Skeletal muscle tissue (tissue), 4 donors: ENCODE measurements around the gene EVI5. TPM values are rescaled to one million over a fixed set of nuclear protein-coding genes. Genes with fewer than 3 reads are reported as not detected.
A peak's percentile ranks its signal among the peaks of the same experiment; 100 is the strongest.

Source experiments
- H3K27ac ChIP-seq: one replicate; pipeline ENCODE4 v1.7.0; 2013; ENCODE audit warnings: mild to moderate bottlenecking, low read depth, low read length, inconsistent platforms
- H3K27me3 ChIP-seq, 3 donors: one replicate each; pipeline ENCODE4 v1.7.0; 2013; ENCODE audit warnings: low read length in 3 of 3; ENCODE audit not compliant: control insufficient read depth in 3 of 3, insufficient read depth in 3 of 3
- H3K36me3 ChIP-seq, 3 donors: one replicate each; pipeline ENCODE4 v1.7.0; 2013; ENCODE audit warnings: low read length in 3 of 3; ENCODE audit not compliant: control insufficient read depth in 3 of 3, insufficient read depth in 3 of 3
- H3K4me1 ChIP-seq, 3 donors: one replicate each; pipeline ENCODE4 v1.7.0; 2013; ENCODE audit warnings: low read length in 3 of 3, mild to moderate bottlenecking in 3 of 3; ENCODE audit not compliant: control insufficient read depth in 3 of 3, insufficient read depth in 3 of 3
- H3K4me3 ChIP-seq, 3 donors: one replicate each; pipeline ENCODE4 v1.7.0; 2013; ENCODE audit warnings: low read length in 3 of 3
- H3K9ac ChIP-seq, 3 donors: one replicate each; pipeline ENCODE4 v1.7.0; 2013; ENCODE audit warnings: low read length in 3 of 3, mild to moderate bottlenecking in 3 of 3, moderate library complexity in 2 of 3, low read depth in 1 of 3
- H3K9me3 ChIP-seq, 3 donors: one replicate each; pipeline ENCODE4 v1.7.0; 2013; ENCODE audit warnings: low read length in 3 of 3; ENCODE audit not compliant: control insufficient read depth in 3 of 3
- total RNA-seq: library from RNA; depleted of rRNA; stranded (reverse); fragments of >200 nt; gene quantifications from one replicate; pipeline ENCODE4 v1.2.3, GENCODE V29; 2014
- donor health status: Osteomylitis.

The EVI5 gene
- total RNA-seq, 1 donor from 2014 or later, result 40.7 TPM

- Histone ChIP-seq H3K27me3 (peaks cover 79 to 86% (median 80%) of the 10 kb centered on the region in 3 donors), H3K4me1 (peaks cover 48 to 53% (median 53%) of the 10 kb centered on the region in 3 donors), H3K27ac (no peak overlapping the region)
Observed at GRCh38 chr1:92482665-92483609, 302.0 kb downstream of the EVI5 start.

DNA sequence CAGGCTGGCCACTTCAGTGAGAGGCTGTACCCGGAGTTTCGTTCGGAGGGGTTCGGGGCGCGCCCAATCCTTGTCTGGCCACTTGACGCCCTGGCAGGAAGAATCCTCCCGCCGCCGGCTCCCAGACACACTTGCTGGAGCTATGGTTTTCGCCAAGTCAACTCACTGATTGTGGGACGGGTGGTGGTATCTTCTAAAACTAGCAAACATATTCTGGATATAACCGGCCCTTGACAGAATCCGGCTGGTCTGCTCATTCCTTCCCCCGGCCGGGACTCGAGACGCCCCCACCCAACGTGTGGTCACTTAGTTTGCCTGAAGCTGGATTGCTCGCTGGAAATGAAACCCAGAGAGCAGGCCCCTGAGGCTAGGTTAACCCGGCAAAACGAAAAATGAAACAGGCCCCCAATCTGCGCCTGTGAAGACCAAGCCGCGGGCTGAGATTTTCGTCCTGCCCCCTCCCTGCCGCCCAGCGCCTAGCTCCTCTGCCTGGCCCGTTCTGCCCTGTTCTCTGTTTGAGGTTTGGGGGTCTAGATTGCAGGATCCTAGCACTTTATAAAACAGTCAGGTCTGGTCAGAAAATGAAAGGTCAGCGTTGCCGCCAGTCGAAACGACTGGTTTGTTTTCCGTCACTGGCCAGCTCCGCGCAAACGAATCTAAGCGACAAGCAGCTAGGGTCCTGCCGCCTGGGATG is 302.8 kb downstream of the EVI5 start:
- H3K9me3 ChIP-seq, result no peaks in the 10 kb centered on the region
- H3K9ac ChIP-seq, result peak overlapping the region in 2 of 3 donors; percentile 11 to 51
- H3K27me3 ChIP-seq, result peaks cover 73 to 80% (median 74%) of the 10 kb centered on the region in 3 donors
- H3K27ac ChIP-seq, result no peak overlapping the region
- H3K4me3 ChIP-seq, result peak overlapping the region; percentile 64 to 69 (median 69)
- H3K4me1 ChIP-seq, result peaks cover 48 to 53% (median 53%) of the 10 kb centered on the region in 3 donors
- H3K36me3 ChIP-seq, result no peaks in the 10 kb centered on the region

More at GRCh38 chr1:92482665-92483609, 302.0 kb downstream of the EVI5 start:
- H3K4me3 ChIP-seq, result peak overlapping the region; percentile 64 to 69 (median 69)
- peak overlapping the region in 2 of 3 donors; percentile 11 to 51 for H3K9ac ChIP-seq
- no peaks in the 10 kb centered on the region for H3K9me3 ChIP-seq
- no peaks in the 10 kb centered on the region for H3K36me3 ChIP-seq

DNA sequence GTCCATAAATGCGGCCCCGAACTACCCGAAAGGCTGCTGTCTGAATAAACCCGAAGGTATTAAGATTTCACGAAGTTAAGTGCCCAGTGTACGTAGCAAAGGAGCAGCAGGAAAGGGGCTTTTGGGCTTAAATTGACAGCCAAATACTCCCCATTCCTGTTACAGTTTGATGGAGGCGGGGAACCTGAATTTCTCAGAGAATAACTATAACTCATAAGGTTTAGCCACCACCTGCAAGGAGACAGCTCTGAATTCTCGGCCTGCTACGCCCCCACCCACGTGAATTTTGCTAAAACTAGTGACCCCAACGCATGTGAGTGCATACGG is 303.3 kb downstream of the EVI5 start:
- H3K4me3 ChIP-seq, result peak overlapping the region; percentile 35 to 69 (median 64)
- no peak overlapping the region for H3K9ac ChIP-seq
- no peaks in the 10 kb centered on the region for H3K9me3 ChIP-seq
- H3K27me3 ChIP-seq, result peaks cover 69 to 76% (median 69%) of the 10 kb centered on the region in 3 donors
- peaks cover 48 to 53% (median 53%) of the 10 kb centered on the region in 3 donors for H3K4me1 ChIP-seq
- H3K36me3 ChIP-seq, result no peaks in the 10 kb centered on the region
- H3K27ac ChIP-seq, result no peak overlapping the region

GRCh38 chr1:92480813-92481598 is 303.9 kb downstream of the EVI5 start:
- Histone ChIP-seq H3K27me3 (peaks cover 66 to 75% (median 70%) of the 10 kb centered on the region in 3 donors), H3K9ac (no peak overlapping the region), H3K27ac (no peak overlapping the region), H3K4me3 (peak overlapping the region in 2 of 3 donors; percentile 20 to 56), H3K4me1 (peaks cover 46 to 53% (median 51%) of the 10 kb centered on the region in 3 donors), H3K36me3 (no peaks in the 10 kb centered on the region), H3K9me3 (no peaks in the 10 kb centered on the region)

DNA sequence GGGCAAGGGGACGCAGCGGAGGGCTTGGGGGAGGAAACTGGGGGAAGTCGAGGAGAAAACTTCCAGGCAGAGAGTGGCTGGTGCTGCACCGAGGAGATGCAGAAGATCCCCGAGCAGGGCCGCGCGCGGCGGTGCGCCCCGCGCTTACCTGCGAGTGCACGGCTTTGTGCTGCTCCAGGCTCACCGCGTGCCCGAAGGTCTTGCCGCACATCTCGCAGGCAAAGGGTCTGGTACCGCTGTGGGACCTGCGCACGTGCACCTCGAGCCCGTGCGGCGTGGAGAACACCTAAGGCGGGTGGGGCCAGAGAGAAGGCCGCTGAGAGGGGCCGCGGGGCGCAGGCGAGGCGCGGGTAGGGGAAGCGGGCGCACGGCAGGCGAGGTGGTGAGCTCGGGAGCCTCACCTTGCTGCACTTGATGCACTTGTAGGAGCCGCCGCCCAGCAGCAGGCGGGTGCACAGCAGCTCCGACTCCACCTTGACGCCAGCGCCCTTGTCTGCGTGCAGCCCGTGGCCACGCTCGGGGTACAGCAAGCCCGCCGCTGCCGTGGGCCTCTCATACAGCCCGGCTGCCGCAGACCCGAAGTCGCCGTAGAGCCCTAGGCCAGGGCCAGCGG is 304.6 kb downstream of the EVI5 start:
- Histone ChIP-seq H3K9me3 (no peaks in the 10 kb centered on the region), H3K4me1 (peaks cover 40 to 47% (median 45%) of the 10 kb centered on the region in 3 donors), H3K27me3 (peaks cover 60 to 75% (median 66%) of the 10 kb centered on the region in 3 donors), H3K27ac (no peak overlapping the region), H3K4me3 (peak overlapping the region in 1 of 3 donors; percentile 56), H3K36me3 (no peaks in the 10 kb centered on the region), H3K9ac (no peak overlapping the region)

DNA sequence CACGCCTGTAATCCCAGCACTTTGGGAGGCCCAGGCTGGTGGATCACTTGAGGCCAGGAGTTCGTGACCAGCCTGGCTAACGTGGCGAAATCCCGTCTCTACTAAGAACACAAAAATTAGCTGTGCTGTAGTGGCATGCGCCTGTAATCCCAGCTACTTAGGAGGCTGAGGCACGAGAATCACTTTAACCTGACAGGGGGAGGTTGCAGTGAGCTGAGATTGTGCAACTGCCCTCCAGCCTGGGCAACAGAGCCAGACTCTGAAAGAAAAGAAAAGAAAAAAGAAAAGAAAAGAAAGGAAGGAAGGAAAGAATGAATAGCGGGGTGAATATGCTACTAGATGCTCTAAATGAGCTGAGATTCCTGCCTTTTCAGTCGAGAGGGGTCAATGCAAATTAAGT is 305.3 kb downstream of the EVI5 start:
- Histone ChIP-seq H3K27ac (no peak overlapping the region), H3K9ac (no peak overlapping the region), H3K9me3 (no peaks in the 10 kb centered on the region), H3K36me3 (no peaks in the 10 kb centered on the region), H3K4me3 (no peak overlapping the region), H3K4me1 (peaks cover 33 to 40% (median 38%) of the 10 kb centered on the region in 3 donors), H3K27me3 (peaks cover 52 to 68% (median 61%) of the 10 kb centered on the region in 3 donors)

DNA sequence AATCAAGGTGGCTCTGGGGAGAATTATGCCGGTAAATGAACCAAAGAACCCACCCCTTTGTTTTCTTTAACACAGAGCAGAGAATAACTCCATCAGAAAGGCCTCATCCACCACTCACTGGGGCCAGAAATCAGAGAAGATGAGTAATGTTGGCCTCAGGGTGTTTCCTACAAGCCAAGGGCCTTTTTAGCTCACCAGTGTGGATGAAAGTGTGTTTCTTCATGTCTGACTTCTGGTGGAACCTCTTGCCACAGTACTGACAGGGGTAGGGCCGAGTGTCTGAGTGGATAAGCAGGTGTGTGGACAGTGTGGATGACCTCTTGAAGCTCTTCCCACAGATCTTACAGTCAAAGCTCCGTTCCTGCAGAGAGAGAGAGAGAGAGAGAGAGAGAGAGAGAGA is 306.5 kb downstream of the EVI5 start:
- no peak overlapping the region for H3K9ac ChIP-seq
- H3K27me3 ChIP-seq, result peaks cover 41 to 56% (median 49%) of the 10 kb centered on the region in 3 donors
- no peak overlapping the region for H3K27ac ChIP-seq
- H3K4me1 ChIP-seq, result peaks cover 25 to 29% (median 26%) of the 10 kb centered on the region in 3 donors
- no peaks in the 10 kb centered on the region for H3K9me3 ChIP-seq
- no peaks in the 10 kb centered on the region for H3K36me3 ChIP-seq
- no peak overlapping the region for H3K4me3 ChIP-seq

GRCh38 chr1:92476071-92476631 is 308.8 kb downstream of the EVI5 start:
- Histone ChIP-seq H3K27me3 (peaks cover 18 to 34% (median 27%) of the 10 kb centered on the region in 3 donors), H3K4me1 (peaks cover 4 to 8% (median 5%) of the 10 kb centered on the region in 3 donors), H3K9me3 (no peaks in the 10 kb centered on the region), H3K4me3 (no peak overlapping the region), H3K36me3 (no peaks in the 10 kb centered on the region), H3K9ac (no peak overlapping the region), H3K27ac (no peak overlapping the region)

GRCh38 chr1:92475029-92475428 is 309.9 kb downstream of the EVI5 start:
- Histone ChIP-seq H3K9me3 (no peaks in the 10 kb centered on the region), H3K4me1 (no peaks in the 10 kb centered on the region), H3K9ac (no peak overlapping the region), H3K27me3 (peaks cover 7 to 23% (median 16%) of the 10 kb centered on the region in 3 donors), H3K36me3 (no peaks in the 10 kb centered on the region), H3K4me3 (no peak overlapping the region), H3K27ac (no peak overlapping the region)
